NT2/D1 (cell line): ENCODE results near the gene UMAD1.

ENCODE experiments used
- YY1 ChIP-seq: IDR thresholded peaks from 2 replicates; pipeline ENCODE4 v1.6.1; 2011; ENCODE audit not compliant: insufficient read length, insufficient read depth
- ZNF274 ChIP-seq: IDR thresholded peaks from 2 replicates; pipeline ENCODE4 v1.6.1; 2011; ENCODE audit warnings: mild to moderate bottlenecking, low read depth, low read length

DNA sequence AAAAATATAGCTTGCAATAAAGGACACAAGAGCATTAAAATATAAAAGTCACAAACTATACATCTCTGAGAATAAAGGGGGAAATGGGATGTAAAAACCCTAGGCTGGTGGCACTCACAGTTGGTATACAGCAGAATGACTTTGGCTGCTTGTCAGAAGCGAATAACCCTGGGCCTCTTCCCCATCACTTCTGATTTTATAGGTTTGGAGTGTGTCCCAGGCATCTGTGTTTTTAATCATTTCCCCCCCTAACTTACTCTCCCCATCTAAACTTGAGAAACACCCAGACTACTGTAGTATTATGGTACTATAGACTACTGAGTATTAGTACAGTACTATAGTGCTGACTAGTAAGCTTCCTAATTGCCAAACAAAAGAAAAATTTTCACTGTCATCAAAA is 79.6 kb downstream of the UMAD1 start:
- TF ChIP-seq ZNF274 (no peak), YY1 (no peak)
